ENCODE data around the gene GABRR3. TPM values are rescaled to one million over a fixed set of nuclear protein-coding genes. Genes with fewer than 3 reads are reported as not detected.

The GABRR3 gene
- polyA plus RNA-seq, 3 donors = not detected

- TF ChIP-seq CTCF (IDR thresholded peaks at IDR 0.05) = no peak
- H4K20me1 ChIP-seq (ENCODE audit: insufficient read depth, low read length) = no peaks in the 10 kb centered on the region
- no peaks in the 10 kb centered on the region for H3K36me3 ChIP-seq (replicated peaks in 1 of 2; ENCODE audit: control insufficient read depth in 1 of 2, insufficient read depth in 2 of 2, low read length in 2 of 2)
- H3K4me1 ChIP-seq (ENCODE audit: control insufficient read depth in 1 of 2, insufficient read depth in 2 of 2, low read length in 2 of 2) = no peaks in the 10 kb centered on the region
- no peaks in the 10 kb centered on the region for H3K9me3 ChIP-seq (replicated peaks in 1 of 2; ENCODE audit: control insufficient read depth in 1 of 2, insufficient read depth in 1 of 2, low read length in 2 of 2)
- H3K4me1 Mint-ChIP-seq = peaks cover 4% of the 10 kb centered on the region
- 100% methylated on average over 2 of the region's 5 CpGs for WGBS (ENCODE audit: insufficient coverage)
- no peak overlapping the region for H3K4me3 Mint-ChIP-seq
- H3K9me3 Mint-ChIP-seq = no peaks in the 10 kb centered on the region
- H3K4me3 ChIP-seq (replicated peaks in 1 of 3; ENCODE audit: low read depth in 2 of 3, low read length in 3 of 3) = no peak overlapping the region
- no peaks in the 10 kb centered on the region for H3K79me2 ChIP-seq (ENCODE audit: insufficient read depth, low read length)
- no peak overlapping the region for H3K27ac ChIP-seq (ENCODE audit: low read depth in 1 of 2, low read length in 2 of 2)
- H3K9ac ChIP-seq (ENCODE audit: insufficient read depth, low read length, poor library complexity, severe bottlenecking) = no peak overlapping the region
- H3K27ac Mint-ChIP-seq = no peak overlapping the region
- no peak overlapping the region for H2AFZ ChIP-seq (ENCODE audit: insufficient read depth, low read depth, low read length, poor library complexity, severe bottlenecking)
- intact Hi-C loops (cut with micrococcal nuclease) = loop anchor here (2.0 kb wide), 2 partner anchors 227 to 229 kb away; no protein-coding TSS in a partner anchor
- H3K27me3 ChIP-seq (ENCODE audit: control insufficient read depth in 2 of 2, insufficient read depth in 2 of 2, low read length in 2 of 2) = no peaks in the 10 kb centered on the region
- H3K27me3 Mint-ChIP-seq (ENCODE audit: low read depth in 3 of 3) = peaks cover 1 to 2% (median 2%) of the 10 kb centered on the region in 3 donors
- H3K36me3 Mint-ChIP-seq = no peaks in the 10 kb centered on the region
- no peak overlapping the region for H3K4me2 ChIP-seq (replicated peaks; ENCODE audit: extremely low read depth, low read length, poor library complexity, severe bottlenecking)
- DNase-seq = no peak
Measured at GRCh38 chr3:98021830-98022560, 13.1 kb downstream of the GABRR3 start.

GRCh38 chr3:98020412-98020811 is 14.7 kb downstream of the GABRR3 start:
- Histone ChIP-seq H3K27me3 (ENCODE audit: control insufficient read depth in 2 of 2, insufficient read depth in 2 of 2, low read length in 2 of 2) (no peaks in the 10 kb centered on the region), H3K4me3 (replicated peaks in 1 of 3; ENCODE audit: low read depth in 2 of 3, low read length in 3 of 3) (no peak overlapping the region), H3K27ac (ENCODE audit: low read depth in 1 of 2, low read length in 2 of 2) (no peak overlapping the region), H3K79me2 (ENCODE audit: insufficient read depth, low read length) (no peaks in the 10 kb centered on the region), H3K9me3 (replicated peaks in 1 of 2; ENCODE audit: control insufficient read depth in 1 of 2, insufficient read depth in 1 of 2, low read length in 2 of 2) (no peaks in the 10 kb centered on the region), H3K4me2 (replicated peaks; ENCODE audit: extremely low read depth, low read length, poor library complexity, severe bottlenecking) (no peak overlapping the region), H3K4me1 (ENCODE audit: control insufficient read depth in 1 of 2, insufficient read depth in 2 of 2, low read length in 2 of 2) (no peaks in the 10 kb centered on the region), H4K20me1 (ENCODE audit: insufficient read depth, low read length) (no peaks in the 10 kb centered on the region), H3K36me3 (replicated peaks in 1 of 2; ENCODE audit: control insufficient read depth in 1 of 2, insufficient read depth in 2 of 2, low read length in 2 of 2) (no peaks in the 10 kb centered on the region), H3K9ac (ENCODE audit: insufficient read depth, low read length, poor library complexity, severe bottlenecking) (no peak overlapping the region), H2AFZ (ENCODE audit: insufficient read depth, low read depth, low read length, poor library complexity, severe bottlenecking) (no peak overlapping the region)
- Mint-ChIP-seq H3K36me3 (no peaks in the 10 kb centered on the region), H3K27ac (no peak overlapping the region), H3K4me1 (peaks cover 4% of the 10 kb centered on the region), H3K27me3 (ENCODE audit: low read depth in 3 of 3) (peaks cover 0 to 4% (median 2%) of the 10 kb centered on the region in 3 donors), H3K4me3 (no peak overlapping the region), H3K9me3 (no peaks in the 10 kb centered on the region)
- DNase-seq = no peak
- no peak for TF ChIP-seq CTCF (IDR thresholded peaks at IDR 0.05)
- intact Hi-C loops (cut with micrococcal nuclease) = no loop called here
- no CpG with 5 or more reads among the region's 4 CpGs for WGBS (ENCODE audit: insufficient coverage)
